DOHH2 (cell line): ENCODE measurements around the gene SRGAP1.

Experiments
- CTCF ChIP-seq: fragments of 200-600 bp; sonication (generic); IDR thresholded peaks from one replicate; pipeline ENCODE4 v1.5.1; 2014; ENCODE audit warnings: antibody characterized with exemption, mild to moderate bottlenecking, low read depth, low read length; ENCODE audit not compliant: poor library complexity, severe bottlenecking
- EZH2phosphoT487 ChIP-seq: fragments of 200-600 bp; sonication (generic); IDR thresholded peaks from 2 replicates; pipeline ENCODE4 v1.6.1; 2017; ENCODE audit warnings: borderline replicate concordance, mild to moderate bottlenecking, antibody characterized with exemption, low read length, moderate library complexity, mixed read lengths

GRCh38 chr12:63897931-63898330 is 53.4 kb downstream of the SRGAP1 start:
- TF ChIP-seq CTCF (no peak), EZH2phosphoT487 (no peak)
